Retinal pigment epithelial cell (primary cell): ENCODE data around the gene ITPK1.

ENCODE experiments used
- DNase-seq: peaks from one replicate; pipeline ENCODE4 v3.0.0-alpha.2; 2010; ENCODE audit warnings: low read depth
- H3K4me3 ChIP-seq: 2 replicates; pipeline ENCODE4 v1.5.1; 2011; ENCODE audit warnings: mild to moderate bottlenecking, low read length, control low read depth, moderate library complexity
- TF ChIP-seq, protein P1 (sequence below): conservative IDR thresholded peaks from 2 replicates; pipeline ENCODE4 v1.5.1; 2011; ENCODE audit warnings: low read depth, low read length, control low read depth, inconsistent platforms

The ITPK1 gene

DNA sequence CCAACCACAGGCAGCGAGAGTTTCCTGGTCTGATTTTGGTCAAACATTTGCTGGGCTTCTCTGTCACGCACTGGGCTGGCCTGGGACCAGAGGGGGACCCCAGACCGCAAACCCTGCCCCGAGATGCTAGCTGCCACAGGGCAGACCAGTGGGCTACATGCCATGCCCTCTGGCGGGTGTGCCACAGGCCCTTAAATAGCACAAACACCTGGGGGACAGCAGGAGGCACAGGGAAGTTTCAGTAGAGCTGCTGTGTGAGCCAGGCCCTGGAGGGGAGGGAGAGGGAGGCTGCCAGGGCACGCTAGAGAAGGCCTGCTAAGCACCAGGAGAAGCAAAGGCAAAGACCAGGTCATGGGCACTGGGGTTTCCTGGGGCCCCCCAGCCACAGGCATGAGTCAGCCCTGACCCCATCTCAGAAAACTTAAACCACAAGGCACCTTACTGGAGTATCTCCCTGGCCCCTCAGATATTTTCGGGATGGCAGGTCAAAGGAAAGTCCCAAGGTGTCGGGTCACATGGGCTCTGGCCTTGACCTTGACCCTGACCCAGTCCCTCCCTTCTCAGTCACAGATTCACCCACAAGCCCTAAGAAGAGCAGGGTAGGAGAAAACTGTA lies 29.2 kb downstream of the ITPK1 start:
- no peak for DNase-seq
- no peak overlapping the region for H3K4me3 ChIP-seq
- TF ChIP-seq, protein P1, sequence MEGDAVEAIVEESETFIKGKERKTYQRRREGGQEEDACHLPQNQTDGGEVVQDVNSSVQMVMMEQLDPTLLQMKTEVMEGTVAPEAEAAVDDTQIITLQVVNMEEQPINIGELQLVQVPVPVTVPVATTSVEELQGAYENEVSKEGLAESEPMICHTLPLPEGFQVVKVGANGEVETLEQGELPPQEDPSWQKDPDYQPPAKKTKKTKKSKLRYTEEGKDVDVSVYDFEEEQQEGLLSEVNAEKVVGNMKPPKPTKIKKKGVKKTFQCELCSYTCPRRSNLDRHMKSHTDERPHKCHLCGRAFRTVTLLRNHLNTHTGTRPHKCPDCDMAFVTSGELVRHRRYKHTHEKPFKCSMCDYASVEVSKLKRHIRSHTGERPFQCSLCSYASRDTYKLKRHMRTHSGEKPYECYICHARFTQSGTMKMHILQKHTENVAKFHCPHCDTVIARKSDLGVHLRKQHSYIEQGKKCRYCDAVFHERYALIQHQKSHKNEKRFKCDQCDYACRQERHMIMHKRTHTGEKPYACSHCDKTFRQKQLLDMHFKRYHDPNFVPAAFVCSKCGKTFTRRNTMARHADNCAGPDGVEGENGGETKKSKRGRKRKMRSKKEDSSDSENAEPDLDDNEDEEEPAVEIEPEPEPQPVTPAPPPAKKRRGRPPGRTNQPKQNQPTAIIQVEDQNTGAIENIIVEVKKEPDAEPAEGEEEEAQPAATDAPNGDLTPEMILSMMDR = no peak

DNA sequence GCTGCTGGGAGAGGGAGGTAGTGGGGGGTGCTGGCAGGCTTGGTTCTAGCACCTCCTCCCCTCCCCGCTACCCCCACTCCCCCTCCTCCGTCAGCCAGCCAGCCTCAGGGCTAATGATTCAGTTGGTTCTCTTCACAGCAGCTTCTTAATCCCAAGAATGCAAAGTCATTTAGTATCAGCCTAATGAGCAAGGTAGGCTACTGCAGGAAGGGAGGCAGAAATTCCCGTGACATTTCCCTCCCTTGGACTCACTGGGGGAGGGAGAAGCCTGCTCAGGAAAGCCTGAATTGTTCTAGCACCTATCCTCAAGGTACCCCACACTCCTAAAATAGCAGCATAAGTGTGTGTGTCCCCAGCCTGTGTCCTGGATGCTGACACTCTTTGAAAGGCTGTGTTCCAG lies 29.8 kb downstream of the ITPK1 start:
- no peak overlapping the region for H3K4me3 ChIP-seq
- DNase-seq = peak; percentile 89
- TF ChIP-seq, protein P1 = no peak

DNA sequence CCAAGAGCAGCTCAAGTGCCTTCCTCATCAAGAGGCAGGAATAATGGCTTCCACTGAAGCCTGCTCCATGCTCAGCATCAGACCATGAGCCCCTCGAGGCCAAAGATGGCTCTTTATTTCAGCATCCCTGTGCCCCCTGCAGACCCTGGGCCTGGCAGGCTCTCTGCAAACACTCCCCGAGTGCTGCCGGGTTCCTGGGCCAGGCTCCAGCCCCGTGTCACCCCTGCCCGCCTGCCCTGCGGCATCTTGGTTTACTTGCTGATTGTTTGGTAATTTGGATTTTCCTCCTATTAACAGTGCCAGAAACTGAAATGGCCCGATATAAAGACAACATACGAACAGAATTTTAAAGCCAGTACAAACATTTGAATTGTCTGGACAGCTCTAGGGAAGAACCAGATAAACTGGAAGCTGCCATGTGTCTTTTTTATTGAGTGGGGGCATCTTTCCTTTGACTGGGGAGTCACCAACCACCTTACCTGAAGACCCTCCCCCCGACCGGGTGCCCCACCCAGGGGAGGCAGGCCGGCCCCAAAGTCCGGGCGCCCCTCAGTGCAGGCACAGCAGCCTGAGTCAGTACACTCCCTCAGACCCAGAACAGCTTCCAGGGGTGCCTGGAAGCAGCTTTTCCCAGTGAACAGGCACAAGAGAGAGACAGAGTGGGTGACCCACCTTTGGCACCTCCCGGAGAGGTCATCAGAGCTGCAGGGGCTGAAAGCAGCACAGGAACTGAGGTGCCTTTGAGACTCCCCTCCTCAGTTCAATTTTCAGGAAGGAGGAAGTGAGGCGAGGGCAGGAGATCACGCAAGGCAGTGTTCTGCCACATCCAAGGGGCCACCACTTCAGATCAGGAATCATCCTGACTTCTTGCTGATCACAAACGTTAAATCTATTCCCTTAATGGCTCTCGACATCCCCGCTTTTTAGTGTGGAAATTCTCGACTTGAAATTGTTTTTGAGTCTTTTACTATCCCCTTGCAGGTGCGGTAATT lies 30.6 kb downstream of the ITPK1 start:
- no peak overlapping the region for H3K4me3 ChIP-seq
- DNase-seq = no peak
- TF ChIP-seq, protein P1 = no peak

DNA sequence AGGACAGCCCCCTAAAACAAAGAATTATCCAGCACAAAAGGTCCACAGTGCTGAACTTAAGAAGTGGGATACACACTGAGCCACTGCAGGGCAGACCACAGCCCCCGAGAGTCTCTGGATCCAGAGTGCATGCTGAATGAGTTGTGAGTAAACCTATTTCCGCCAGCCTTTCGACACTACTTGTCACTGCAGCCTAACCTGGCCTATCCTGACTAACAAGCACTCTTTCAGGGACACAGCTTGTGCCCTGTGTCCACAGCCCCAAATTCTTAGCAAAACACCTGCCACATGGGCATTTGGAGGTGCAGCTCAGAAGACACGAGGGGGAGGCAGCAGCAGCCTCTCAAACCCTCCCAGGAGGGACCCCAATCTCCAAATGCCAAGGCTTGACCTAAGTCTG lies 31.3 kb downstream of the ITPK1 start:
- H3K4me3 ChIP-seq = no peak overlapping the region
- TF ChIP-seq, protein P1 = no peak
- DNase-seq = no peak

DNA sequence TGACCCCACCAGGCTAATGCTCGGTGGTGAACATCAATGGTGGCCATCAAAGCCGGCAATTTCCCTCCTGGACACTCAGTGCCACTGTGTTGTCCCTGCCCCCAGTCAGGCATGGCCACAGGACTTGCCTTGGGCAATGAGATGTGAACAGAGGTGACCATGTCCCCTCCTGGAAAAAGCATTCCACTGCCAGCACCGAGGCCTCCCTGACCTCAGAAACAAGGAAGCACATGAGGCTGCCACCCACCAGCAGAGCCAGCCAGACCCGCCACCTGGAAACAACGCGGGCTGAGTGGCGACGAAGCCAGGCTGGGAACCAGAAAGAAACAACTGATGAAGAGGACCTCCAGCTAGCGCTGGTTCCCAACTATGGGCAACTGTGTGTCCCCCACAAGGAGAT lies 31.8 kb downstream of the ITPK1 start:
- H3K4me3 ChIP-seq = no peak overlapping the region
- TF ChIP-seq, protein P1 = no peak
- DNase-seq = no peak

DNA sequence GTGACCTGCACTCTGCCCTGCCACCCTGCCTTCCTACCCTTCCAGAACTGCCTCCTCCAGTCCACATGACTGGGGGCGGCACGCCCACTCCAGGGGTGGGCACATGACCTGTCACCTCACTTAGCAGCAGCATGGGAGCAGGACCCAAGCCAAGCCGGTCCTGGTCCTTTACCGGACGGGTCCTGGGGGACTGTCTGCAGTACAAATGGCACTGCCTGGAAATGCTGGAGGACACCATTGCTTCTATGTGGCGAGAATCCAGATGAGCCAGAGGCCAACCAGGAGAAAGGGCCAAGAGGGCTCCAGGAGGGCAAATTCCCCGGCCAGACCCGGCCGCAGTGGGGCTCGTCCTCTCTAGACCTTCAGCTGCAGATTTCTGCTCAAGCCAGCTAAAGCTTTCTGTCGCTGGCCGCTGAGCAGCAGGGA lies 33.1 kb downstream of the ITPK1 start:
- H3K4me3 ChIP-seq = no peak overlapping the region
- TF ChIP-seq, protein P1 = no peak
- DNase-seq = no peak
